Suppressor macrophage treated with lipopolysaccharide for 4 hours (primary cell): ENCODE data around the gene LINC00237.

Experiments used
- DNase-seq: peaks from one replicate; pipeline ENCODE4 v3.0.0-alpha.2; 2020

The LINC00237 gene

GRCh38 chr20:21092806-21093205 is 13.4 kb downstream of the LINC00237 start:
- no peak for DNase-seq

GRCh38 chr20:21090721-21091120 is 15.4 kb downstream of the LINC00237 start:
- no peak for DNase-seq

DNA sequence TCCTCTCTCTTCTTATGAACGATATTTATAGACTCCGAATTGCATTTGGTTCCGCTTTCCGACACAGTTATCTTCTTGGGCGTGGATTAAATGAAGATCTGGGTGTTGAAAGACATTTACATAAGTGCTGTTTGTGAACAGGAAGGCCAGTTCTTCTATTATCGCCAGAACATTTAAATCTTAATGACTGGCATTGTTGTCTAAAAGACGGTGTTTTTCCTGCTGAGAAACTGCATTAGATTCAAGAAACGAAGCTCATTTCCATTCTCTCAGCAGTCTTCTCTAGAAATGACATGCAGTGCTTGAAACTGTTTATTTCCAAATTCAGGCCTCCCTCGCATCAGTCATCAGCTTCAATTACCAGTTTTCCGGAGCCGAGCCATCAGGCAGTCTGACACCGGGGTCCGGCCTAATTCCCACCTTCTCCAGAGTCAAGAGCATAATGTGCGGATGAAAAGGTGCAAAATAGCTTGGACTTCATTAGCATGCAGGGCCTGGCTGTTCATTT is 16.0 kb downstream of the LINC00237 start:
- DNase-seq, result peak; percentile 35

GRCh38 chr20:21089391-21089790 is 16.8 kb downstream of the LINC00237 start:
- DNase-seq, result no peak

- no peak for DNase-seq
These were observed 18.2 kb downstream of the LINC00237 start for GRCh38 chr20:21087862-21088540.

GRCh38 chr20:21083825-21084325 is 22.3 kb downstream of the LINC00237 start:
- no peak for DNase-seq

- DNase-seq, result no peak
These were observed 23.6 kb downstream of the LINC00237 start for GRCh38 chr20:21082584-21082983.

- no peak for DNase-seq
These were observed 28.3 kb downstream of the LINC00237 start for GRCh38 chr20:21077809-21078345.

DNA sequence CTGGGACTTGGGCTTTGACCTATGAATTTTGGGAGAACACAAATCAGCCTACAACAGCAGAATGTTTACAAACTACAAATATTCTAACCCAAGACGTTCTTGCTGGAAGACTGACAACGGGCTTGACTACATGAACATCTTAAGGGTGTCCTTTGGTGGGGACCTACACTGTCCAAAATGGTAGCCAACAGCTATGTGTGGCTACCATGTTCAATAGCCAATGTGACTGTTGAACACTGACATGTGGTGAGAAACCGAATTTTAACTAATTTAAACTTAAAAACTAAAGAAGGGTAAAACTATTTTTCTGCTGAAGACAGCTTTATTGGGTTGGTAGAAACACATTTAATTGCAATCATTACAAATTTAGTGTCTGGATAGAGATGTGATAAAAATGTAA is 30.1 kb downstream of the LINC00237 start:
- DNase-seq, result no peak

- no peak for DNase-seq
These were observed 30.7 kb downstream of the LINC00237 start for GRCh38 chr20:21075471-21075870.

GRCh38 chr20:21074605-21075336 is 31.4 kb downstream of the LINC00237 start:
- DNase-seq, result no peak

GRCh38 chr20:21067255-21067654 is 38.9 kb downstream of the LINC00237 start:
- no peak for DNase-seq

GRCh38 chr20:21064924-21065323 is 41.2 kb downstream of the LINC00237 start:
- no peak for DNase-seq

- no peak for DNase-seq
These were observed 42.9 kb downstream of the LINC00237 start for GRCh38 chr20:21063276-21063675.

DNA sequence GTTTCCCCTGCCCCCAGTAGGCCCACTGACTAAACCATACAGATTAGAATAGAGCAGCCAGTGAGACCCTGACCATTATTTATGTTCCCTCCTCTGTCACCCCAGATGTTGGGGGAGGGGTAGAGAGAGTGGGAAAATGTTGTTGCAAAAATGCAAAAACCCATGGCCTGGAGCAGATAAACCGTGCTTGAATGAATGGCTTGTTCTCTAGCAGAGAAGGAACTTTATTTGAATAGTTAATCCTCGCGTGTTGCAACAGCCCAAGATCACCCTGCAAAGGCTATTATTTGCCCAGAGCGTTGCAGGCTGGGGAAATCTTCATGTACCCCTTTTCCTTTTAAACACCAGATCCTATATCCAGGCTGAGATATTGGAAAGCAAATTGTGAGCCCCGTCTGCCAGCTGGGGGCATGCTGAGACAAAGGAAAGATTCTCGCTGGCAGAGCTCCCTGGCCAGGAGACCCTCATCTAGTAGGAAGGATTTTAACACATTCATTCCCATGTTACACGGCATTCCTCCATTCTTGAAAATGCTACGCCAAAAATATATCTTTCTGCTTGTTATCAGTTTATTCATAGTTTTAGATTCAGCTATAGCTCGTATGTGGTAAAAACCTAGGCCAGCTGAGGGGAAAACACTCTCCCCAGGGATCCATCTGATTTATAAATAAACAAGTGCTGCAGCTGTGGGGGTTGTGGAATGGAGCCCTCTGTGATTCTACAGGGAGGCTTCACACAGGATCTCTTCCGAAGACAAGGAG is 53.0 kb downstream of the LINC00237 start:
- DNase-seq, result no peak

GRCh38 chr20:21052686-21053001 is 53.5 kb downstream of the LINC00237 start:
- DNase-seq, result no peak

GRCh38 chr20:21052241-21052640 is 53.9 kb downstream of the LINC00237 start:
- DNase-seq, result no peak

- DNase-seq, result no peak
These were observed 55.4 kb downstream of the LINC00237 start for GRCh38 chr20:21050710-21051109.

- DNase-seq, result no peak
These were observed 56.8 kb downstream of the LINC00237 start for GRCh38 chr20:21049305-21049828.

GRCh38 chr20:21048841-21049273 is 57.3 kb downstream of the LINC00237 start:
- DNase-seq, result peak; percentile 67

- DNase-seq, result peak; percentile 18
These were observed 58.2 kb downstream of the LINC00237 start for GRCh38 chr20:21047981-21048380.

GRCh38 chr20:21046413-21047070 is 59.6 kb downstream of the LINC00237 start:
- no peak for DNase-seq
